ENCODE results near the gene SLC9A7. TPM values are rescaled to one million over a fixed set of nuclear protein-coding genes. Genes with fewer than 3 reads are reported as not detected.

Gene SLC9A7
- total RNA-seq (2014; rRNA removed; shearing (Covaris generic); ENCODE audit: low replicate concordance): under 0.01 TPM in 1 of 2 replicates, not detected in the other

- Histone ChIP-seq H3K36me3 (ENCODE audit: insufficient read depth, low read length) (no peaks in the 10 kb centered on the region), H3K9me3 (ENCODE audit: low read length) (no peaks in the 10 kb centered on the region), H3K79me2 (ENCODE audit: low read length) (no peaks in the 10 kb centered on the region), H3K4me2 (ENCODE audit: low read depth, low read length, poor library complexity, severe bottlenecking) (peak within 1 kb of the TSS; percentile 27), H3K27ac (ENCODE audit: low read length) (no peak within 1 kb of the TSS), H3K4me3 (ENCODE audit: low read length) (peak within 1 kb of the TSS; percentile 51; the same call in 1 of the 2 replicates), H4K20me1 (ENCODE audit: insufficient read depth, low read depth, low read length) (no peaks in the 10 kb centered on the region), H3K9ac (ENCODE audit: low read length) (no peak within 1 kb of the TSS; the same call in 1 of the 2 replicates), H3K27me3 (ENCODE audit: low read length) (no peaks in the 10 kb centered on the region), H3K9me2 (replicated peaks; ENCODE audit: insufficient read depth, low read length) (no peaks in the 10 kb centered on the region), H2AFZ (ENCODE audit: low read length) (no peak within 1 kb of the TSS), H3K4me1 (ENCODE audit: low read length) (peaks cover 8% of the 10 kb centered on the region)
- DNase-seq: peak; percentile 78
Observed at GRCh38 chrX:46758956-46759644, at the start of gene SLC9A7. TSS of gene SLC9A7 (minus strand) at chrX:46759118. CDS start at chrX:46759029, 89 bp downstream.

- no peak for DNase-seq
- Histone ChIP-seq H3K4me1 (ENCODE audit: low read length) (no peaks in the 10 kb centered on the region), H3K4me2 (ENCODE audit: low read depth, low read length, poor library complexity, severe bottlenecking) (no peak overlapping the region), H4K20me1 (ENCODE audit: insufficient read depth, low read depth, low read length) (no peaks in the 10 kb centered on the region), H3K27ac (ENCODE audit: low read length) (no peak overlapping the region), H3K79me2 (ENCODE audit: low read length) (no peaks in the 10 kb centered on the region), H3K27me3 (ENCODE audit: low read length) (no peaks in the 10 kb centered on the region), H3K9ac (ENCODE audit: low read length) (no peak overlapping the region), H3K36me3 (ENCODE audit: insufficient read depth, low read length) (no peaks in the 10 kb centered on the region), H3K4me3 (ENCODE audit: low read length) (no peak overlapping the region), H3K9me3 (ENCODE audit: low read length) (no peaks in the 10 kb centered on the region), H2AFZ (ENCODE audit: low read length) (no peak overlapping the region), H3K9me2 (replicated peaks; ENCODE audit: insufficient read depth, low read length) (no peaks in the 10 kb centered on the region)
Observed at GRCh38 chrX:46805270-46805669, 46.4 kb upstream of the SLC9A7 start.

GRCh38 chrX:46803140-46803539, 44.2 kb upstream of the SLC9A7 start:
- no peaks in the 10 kb centered on the region for H4K20me1 ChIP-seq (ENCODE audit: insufficient read depth, low read depth, low read length)
- H3K4me3 ChIP-seq (ENCODE audit: low read length): no peak overlapping the region
- H3K27ac ChIP-seq (ENCODE audit: low read length): no peak overlapping the region
- H3K9me2 ChIP-seq (replicated peaks; ENCODE audit: insufficient read depth, low read length): no peaks in the 10 kb centered on the region
- H3K36me3 ChIP-seq (ENCODE audit: insufficient read depth, low read length): no peaks in the 10 kb centered on the region
- H3K4me2 ChIP-seq (ENCODE audit: low read depth, low read length, poor library complexity, severe bottlenecking): no peak overlapping the region
- no peaks in the 10 kb centered on the region for H3K27me3 ChIP-seq (ENCODE audit: low read length)
- H3K4me1 ChIP-seq (ENCODE audit: low read length): no peaks in the 10 kb centered on the region
- H2AFZ ChIP-seq (ENCODE audit: low read length): no peak overlapping the region
- no peaks in the 10 kb centered on the region for H3K9me3 ChIP-seq (ENCODE audit: low read length)
- DNase-seq: peak; percentile 50
- no peaks in the 10 kb centered on the region for H3K79me2 ChIP-seq (ENCODE audit: low read length)
- no peak overlapping the region for H3K9ac ChIP-seq (ENCODE audit: low read length)

DNA sequence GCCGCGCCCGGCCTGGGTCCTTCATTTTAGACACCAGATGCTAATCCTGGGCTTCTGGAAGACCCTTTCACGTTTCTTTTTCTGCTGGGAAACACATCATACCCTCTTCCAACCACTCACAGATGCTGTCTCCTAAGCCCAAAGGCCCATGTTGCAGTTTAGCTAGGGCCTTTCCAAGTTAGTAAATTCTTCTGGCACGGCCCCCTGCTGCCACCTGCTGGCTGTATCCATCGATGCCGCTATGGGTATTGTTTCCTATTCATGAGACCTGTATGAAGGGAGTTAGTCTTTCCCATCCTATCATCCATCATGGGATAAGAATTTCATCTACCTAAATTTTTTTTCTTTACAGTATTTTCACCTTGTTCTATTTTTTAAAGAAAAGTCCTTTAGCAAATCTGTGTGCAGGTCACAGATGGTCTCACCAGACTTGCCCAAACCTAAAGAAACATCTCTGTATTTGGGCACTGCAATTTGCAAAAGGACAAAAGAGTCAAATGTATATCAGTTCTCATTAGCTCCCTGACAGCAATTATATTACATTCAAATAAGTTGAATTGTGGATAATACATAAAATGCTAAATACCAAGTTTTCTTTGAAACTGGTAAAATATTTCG, 37.8 kb upstream of the SLC9A7 start:
- no peaks in the 10 kb centered on the region for H3K9me2 ChIP-seq (replicated peaks; ENCODE audit: insufficient read depth, low read length)
- no peak overlapping the region for H3K27ac ChIP-seq (ENCODE audit: low read length)
- H3K4me3 ChIP-seq (ENCODE audit: low read length): no peak overlapping the region
- no peaks in the 10 kb centered on the region for H4K20me1 ChIP-seq (ENCODE audit: insufficient read depth, low read depth, low read length)
- no peaks in the 10 kb centered on the region for H3K79me2 ChIP-seq (ENCODE audit: low read length)
- DNase-seq: peak; percentile 82
- H3K4me1 ChIP-seq (ENCODE audit: low read length): no peaks in the 10 kb centered on the region
- no peak overlapping the region for H2AFZ ChIP-seq (ENCODE audit: low read length)
- H3K9ac ChIP-seq (ENCODE audit: low read length): no peak overlapping the region
- no peaks in the 10 kb centered on the region for H3K36me3 ChIP-seq (ENCODE audit: insufficient read depth, low read length)
- H3K4me2 ChIP-seq (ENCODE audit: low read depth, low read length, poor library complexity, severe bottlenecking): no peak overlapping the region
- H3K9me3 ChIP-seq (ENCODE audit: low read length): no peaks in the 10 kb centered on the region
- H3K27me3 ChIP-seq (ENCODE audit: low read length): no peaks in the 10 kb centered on the region

DNA sequence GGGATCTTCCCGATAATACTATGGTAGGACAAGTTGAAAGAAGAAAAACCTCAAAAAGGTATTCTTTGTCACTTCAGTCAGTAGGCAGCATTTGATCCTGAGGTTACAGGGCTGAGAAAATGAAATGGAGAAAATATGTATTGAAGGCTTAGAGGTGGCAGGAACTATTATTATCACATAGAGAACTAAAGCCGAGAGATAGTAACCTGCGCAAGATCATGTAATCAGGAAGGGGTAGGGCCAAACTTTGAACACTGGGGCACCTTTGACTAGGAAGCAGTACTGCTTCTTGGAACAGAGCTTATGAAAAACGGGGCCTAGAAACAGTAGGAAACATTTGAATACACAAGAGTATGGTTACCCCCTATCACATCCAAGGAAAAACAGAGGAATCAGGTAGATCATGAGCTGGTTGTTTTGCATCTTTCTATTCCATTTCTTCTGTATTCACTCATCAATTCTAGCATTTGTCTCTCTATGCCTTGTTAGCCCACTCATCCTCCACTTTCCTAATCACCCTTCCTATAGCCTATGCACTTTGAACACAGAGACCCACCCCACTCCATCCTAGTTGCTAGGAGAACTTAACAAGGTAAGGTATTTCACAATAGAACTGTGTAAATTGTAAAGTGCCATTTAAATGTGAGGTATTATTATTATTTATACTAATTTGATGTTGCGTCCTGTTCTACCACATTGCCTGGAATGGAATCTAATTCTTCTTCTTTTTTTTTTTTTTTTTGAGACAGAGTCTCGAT, 34.6 kb upstream of the SLC9A7 start:
- Histone ChIP-seq H3K27ac (ENCODE audit: low read length) (no peak overlapping the region), H3K9ac (ENCODE audit: low read length) (no peak overlapping the region), H3K9me2 (replicated peaks; ENCODE audit: insufficient read depth, low read length) (no peaks in the 10 kb centered on the region), H4K20me1 (ENCODE audit: insufficient read depth, low read depth, low read length) (no peaks in the 10 kb centered on the region), H3K4me1 (ENCODE audit: low read length) (no peaks in the 10 kb centered on the region), H3K4me3 (ENCODE audit: low read length) (no peak overlapping the region), H3K9me3 (ENCODE audit: low read length) (no peaks in the 10 kb centered on the region), H3K4me2 (ENCODE audit: low read depth, low read length, poor library complexity, severe bottlenecking) (no peak overlapping the region), H2AFZ (ENCODE audit: low read length) (no peak overlapping the region), H3K79me2 (ENCODE audit: low read length) (no peaks in the 10 kb centered on the region), H3K27me3 (ENCODE audit: low read length) (no peaks in the 10 kb centered on the region), H3K36me3 (ENCODE audit: insufficient read depth, low read length) (no peaks in the 10 kb centered on the region)
- DNase-seq: no peak

- no peaks in the 10 kb centered on the region for H3K79me2 ChIP-seq (ENCODE audit: low read length)
- H3K27me3 ChIP-seq (ENCODE audit: low read length): no peaks in the 10 kb centered on the region
- no peak overlapping the region for H3K4me2 ChIP-seq (ENCODE audit: low read depth, low read length, poor library complexity, severe bottlenecking)
- H2AFZ ChIP-seq (ENCODE audit: low read length): no peak overlapping the region
- no peak overlapping the region for H3K4me3 ChIP-seq (ENCODE audit: low read length)
- no peaks in the 10 kb centered on the region for H3K36me3 ChIP-seq (ENCODE audit: insufficient read depth, low read length)
- no peaks in the 10 kb centered on the region for H4K20me1 ChIP-seq (ENCODE audit: insufficient read depth, low read depth, low read length)
- no peaks in the 10 kb centered on the region for H3K9me3 ChIP-seq (ENCODE audit: low read length)
- DNase-seq: no peak
- H3K27ac ChIP-seq (ENCODE audit: low read length): no peak overlapping the region
- no peak overlapping the region for H3K9ac ChIP-seq (ENCODE audit: low read length)
- H3K9me2 ChIP-seq (replicated peaks; ENCODE audit: insufficient read depth, low read length): no peaks in the 10 kb centered on the region
- H3K4me1 ChIP-seq (ENCODE audit: low read length): no peaks in the 10 kb centered on the region
Observed at GRCh38 chrX:46792810-46793188, 33.9 kb upstream of the SLC9A7 start.

DNA sequence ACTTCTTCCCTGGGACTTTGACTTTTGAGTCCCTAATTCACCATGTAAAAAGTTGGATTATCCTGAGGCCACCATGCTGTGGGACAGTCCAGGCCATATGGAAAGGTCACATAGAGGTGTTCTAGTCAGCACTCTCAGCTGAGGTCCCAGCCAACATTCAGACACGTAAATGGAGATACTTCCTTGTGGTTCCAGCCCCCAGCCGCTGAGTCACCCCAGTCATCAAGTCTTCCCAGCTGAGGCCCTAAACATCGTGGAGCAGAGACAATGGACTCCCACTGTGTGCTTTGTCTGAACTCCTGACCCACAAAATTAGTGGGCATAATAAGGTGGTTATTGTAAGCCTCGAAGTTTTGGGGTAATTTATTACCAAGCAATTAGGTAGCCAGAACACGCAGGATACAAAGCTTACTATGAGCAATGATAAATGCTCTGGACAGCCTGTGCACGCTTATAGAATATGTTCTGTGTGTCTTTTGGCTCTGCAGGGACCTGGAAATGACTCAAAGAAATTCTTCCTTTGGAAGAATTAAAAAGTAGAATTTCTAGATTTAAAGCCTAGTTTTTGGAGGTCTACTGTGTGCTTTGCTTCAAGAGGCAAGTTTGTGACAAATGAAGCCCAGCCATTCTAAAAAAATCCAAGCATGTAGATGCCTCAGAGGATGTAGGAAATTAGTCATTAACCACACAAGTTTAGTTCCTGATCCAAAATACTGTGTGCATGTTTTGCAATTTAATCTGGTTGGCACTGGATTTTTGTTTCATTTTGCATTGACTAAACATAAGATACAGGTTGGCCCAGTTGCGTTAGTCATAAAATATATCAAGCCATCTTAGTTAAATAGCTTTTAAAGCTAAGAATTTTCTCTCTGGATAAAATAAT, 33.2 kb upstream of the SLC9A7 start:
- Histone ChIP-seq H3K9ac (ENCODE audit: low read length) (no peak overlapping the region), H3K9me2 (replicated peaks; ENCODE audit: insufficient read depth, low read length) (no peaks in the 10 kb centered on the region), H3K27ac (ENCODE audit: low read length) (no peak overlapping the region), H3K4me1 (ENCODE audit: low read length) (no peaks in the 10 kb centered on the region), H4K20me1 (ENCODE audit: insufficient read depth, low read depth, low read length) (no peaks in the 10 kb centered on the region), H3K79me2 (ENCODE audit: low read length) (no peaks in the 10 kb centered on the region), H3K9me3 (ENCODE audit: low read length) (no peaks in the 10 kb centered on the region), H2AFZ (ENCODE audit: low read length) (no peak overlapping the region), H3K36me3 (ENCODE audit: insufficient read depth, low read length) (no peaks in the 10 kb centered on the region), H3K4me2 (ENCODE audit: low read depth, low read length, poor library complexity, severe bottlenecking) (no peak overlapping the region), H3K27me3 (ENCODE audit: low read length) (no peaks in the 10 kb centered on the region), H3K4me3 (ENCODE audit: low read length) (no peak overlapping the region)
- no peak for DNase-seq

All from Karpas-422 (cell line).